Transverse colon (tissue), 3 donors: ENCODE measurements around the gene AUNIP.

Source experiments
- EP300 ChIP-seq: sonication (generic); formaldehyde crosslinking; IDR thresholded peaks from one replicate; pipeline ENCODE4 v1.6.1; 2017; ENCODE audit warnings: antibody characterized with exemption, low read depth
- POLR2A ChIP-seq: fragments of 450-650 bp; IDR thresholded peaks from one replicate; pipeline ENCODE4 v1.6.1; 2016; ENCODE audit warnings: antibody characterized with exemption, mild to moderate bottlenecking, moderate library complexity
- TF ChIP-seq, protein P1 (sequence below), 5 experiments: fragments of 200-600 bp in 3 of 5; fragments of 450-650 bp in 2 of 5; sonication (generic) in 3 of 5; IDR thresholded peaks; 1 replicate in 2 of 5; 2 replicates in 3 of 5; pipeline ENCODE4 v1.5.1; 2016 to 2017; ENCODE audit warnings: antibody characterized with exemption in 5 of 5, inconsistent platforms in 3 of 5, mild to moderate bottlenecking in 2 of 5, moderate library complexity in 1 of 5

DNA sequence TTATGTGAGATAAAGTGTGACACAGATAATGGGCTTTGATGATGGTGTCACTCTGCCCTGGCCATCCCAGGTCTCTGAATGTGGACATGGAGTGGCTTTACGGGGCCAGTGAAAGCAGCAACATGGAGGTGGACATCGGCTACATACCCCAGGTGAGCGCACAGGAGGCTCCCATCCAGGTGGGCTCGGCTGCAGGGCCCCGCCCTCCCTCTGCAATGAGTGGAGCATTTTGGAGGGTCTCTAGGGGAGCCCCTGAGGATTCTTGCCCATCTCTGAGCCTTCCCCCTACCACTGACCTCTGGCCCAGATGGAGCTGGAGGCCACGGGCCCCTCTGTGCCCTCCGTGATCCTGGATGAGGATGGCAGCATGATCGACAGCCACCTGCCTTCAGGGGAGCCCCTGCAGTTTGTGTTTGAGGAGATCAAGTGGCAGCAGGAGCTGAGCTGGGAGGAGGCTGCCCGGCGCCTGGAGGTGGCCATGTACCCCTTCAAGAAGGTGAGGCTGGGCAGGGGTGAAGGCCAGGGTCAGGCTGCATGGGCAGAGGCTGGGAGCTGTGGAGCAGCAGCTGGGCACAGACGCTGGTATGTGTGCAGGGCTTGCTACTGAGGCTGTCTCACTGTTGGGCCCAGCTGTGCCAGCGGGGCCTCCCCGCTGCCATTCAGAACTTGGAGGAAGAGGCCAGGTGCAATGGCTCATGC lies 47.7 kb downstream of the AUNIP start:
- TF ChIP-seq, protein P1, sequence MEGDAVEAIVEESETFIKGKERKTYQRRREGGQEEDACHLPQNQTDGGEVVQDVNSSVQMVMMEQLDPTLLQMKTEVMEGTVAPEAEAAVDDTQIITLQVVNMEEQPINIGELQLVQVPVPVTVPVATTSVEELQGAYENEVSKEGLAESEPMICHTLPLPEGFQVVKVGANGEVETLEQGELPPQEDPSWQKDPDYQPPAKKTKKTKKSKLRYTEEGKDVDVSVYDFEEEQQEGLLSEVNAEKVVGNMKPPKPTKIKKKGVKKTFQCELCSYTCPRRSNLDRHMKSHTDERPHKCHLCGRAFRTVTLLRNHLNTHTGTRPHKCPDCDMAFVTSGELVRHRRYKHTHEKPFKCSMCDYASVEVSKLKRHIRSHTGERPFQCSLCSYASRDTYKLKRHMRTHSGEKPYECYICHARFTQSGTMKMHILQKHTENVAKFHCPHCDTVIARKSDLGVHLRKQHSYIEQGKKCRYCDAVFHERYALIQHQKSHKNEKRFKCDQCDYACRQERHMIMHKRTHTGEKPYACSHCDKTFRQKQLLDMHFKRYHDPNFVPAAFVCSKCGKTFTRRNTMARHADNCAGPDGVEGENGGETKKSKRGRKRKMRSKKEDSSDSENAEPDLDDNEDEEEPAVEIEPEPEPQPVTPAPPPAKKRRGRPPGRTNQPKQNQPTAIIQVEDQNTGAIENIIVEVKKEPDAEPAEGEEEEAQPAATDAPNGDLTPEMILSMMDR (IDR thresholded peaks at IDR 0.05), result no peak
- TF ChIP-seq EP300, result no peak
- TF ChIP-seq POLR2A, result no peak
